IPS-20b (cell line): ENCODE data around the gene ALDH18A1.
"Not testable (repeated sequence)": the region's sequence is repeated elsewhere in the genome, so short reads cannot be mapped to it uniquely, and the experiment has no call there.

Source experiments
- H3K27ac ChIP-seq: one replicate; pipeline ENCODE4 v1.5.1; 2013; ENCODE audit warnings: low read length
- H3K27me3 ChIP-seq: 2 replicates; pipeline ENCODE4 v1.6.1; 2013; ENCODE audit warnings: mild to moderate bottlenecking, low read length, inconsistent platforms; ENCODE audit not compliant: insufficient read depth
- H3K36me3 ChIP-seq: 2 replicates; pipeline ENCODE4 v1.6.1; 2013; ENCODE audit warnings: low read depth, mild to moderate bottlenecking, inconsistent platforms, low read length, moderate library complexity; ENCODE audit not compliant: insufficient read depth
- H3K4me1 ChIP-seq: 2 replicates; pipeline ENCODE4 v1.6.1; 2013; ENCODE audit warnings: mild to moderate bottlenecking, control low read depth, inconsistent platforms, low read length, moderate library complexity; ENCODE audit not compliant: insufficient read depth
- H3K4me3 ChIP-seq: 2 replicates; pipeline ENCODE4 v1.5.1; 2013; ENCODE audit warnings: mild to moderate bottlenecking, low read length, inconsistent platforms
- H3K9ac ChIP-seq: 2 replicates; pipeline ENCODE4 v1.6.1; 2013; ENCODE audit warnings: low read depth, mild to moderate bottlenecking, inconsistent platforms, low read length, moderate library complexity
- H3K9me3 ChIP-seq: 2 replicates; pipeline ENCODE4 v1.6.1; 2013; ENCODE audit warnings: mild to moderate bottlenecking, low read depth, low read length, inconsistent platforms; ENCODE audit not compliant: insufficient read depth

Gene ALDH18A1

GRCh38 chr10:95644901-95645300 is 11.6 kb downstream of the ALDH18A1 start:
- peaks cover 80% of the 10 kb centered on the region for H3K36me3 ChIP-seq

GRCh38 chr10:95640891-95641315 is 15.6 kb downstream of the ALDH18A1 start:
- no peaks in the 10 kb centered on the region for H3K4me1 ChIP-seq
- no peak overlapping the region for H3K27ac ChIP-seq
- H3K4me3 ChIP-seq: no peak overlapping the region
- no peaks in the 10 kb centered on the region for H3K9me3 ChIP-seq
- H3K27me3 ChIP-seq: no peaks in the 10 kb centered on the region
- H3K9ac ChIP-seq: no peak overlapping the region
- H3K36me3 ChIP-seq: peaks cover 83% of the 10 kb centered on the region

More at GRCh38 chr10:95644901-95645300, 11.6 kb downstream of the ALDH18A1 start:
- Histone ChIP-seq H3K9me3 (no peaks in the 10 kb centered on the region), H3K4me3 (no peak overlapping the region), H3K27me3 (no peaks in the 10 kb centered on the region), H3K4me1 (no peaks in the 10 kb centered on the region), H3K9ac (no peak overlapping the region), H3K27ac (no peak overlapping the region)

- no peak overlapping the region for H3K9ac ChIP-seq
- no peaks in the 10 kb centered on the region for H3K9me3 ChIP-seq
- no peaks in the 10 kb centered on the region for H3K4me1 ChIP-seq
- H3K36me3 ChIP-seq: peaks cover 88% of the 10 kb centered on the region
- no peaks in the 10 kb centered on the region for H3K27me3 ChIP-seq
- H3K4me3 ChIP-seq: no peak overlapping the region
- H3K27ac ChIP-seq: no peak overlapping the region
Measured at GRCh38 chr10:95637911-95638310, 18.6 kb downstream of the ALDH18A1 start.

- no peak overlapping the region for H3K9ac ChIP-seq
- no peak overlapping the region for H3K4me3 ChIP-seq
- H3K27me3 ChIP-seq: no peaks in the 10 kb centered on the region
- H3K4me1 ChIP-seq: no peaks in the 10 kb centered on the region
- no peak overlapping the region for H3K27ac ChIP-seq
- no peaks in the 10 kb centered on the region for H3K9me3 ChIP-seq
- peaks cover 88% of the 10 kb centered on the region for H3K36me3 ChIP-seq
Measured at GRCh38 chr10:95637140-95637539, 19.4 kb downstream of the ALDH18A1 start.

- peaks cover 93% of the 10 kb centered on the region for H3K36me3 ChIP-seq
- H3K27ac ChIP-seq: no peak overlapping the region
- H3K27me3 ChIP-seq: no peaks in the 10 kb centered on the region
- no peaks in the 10 kb centered on the region for H3K9me3 ChIP-seq
- H3K9ac ChIP-seq: no peak overlapping the region
- no peaks in the 10 kb centered on the region for H3K4me1 ChIP-seq
- no peak overlapping the region for H3K4me3 ChIP-seq
Measured at GRCh38 chr10:95635319-95635733, 21.2 kb downstream of the ALDH18A1 start.

- H3K36me3 ChIP-seq: peaks cover 97% of the 10 kb centered on the region
- H3K4me3 ChIP-seq: no peak overlapping the region
- H3K4me1 ChIP-seq: no peaks in the 10 kb centered on the region
- no peak overlapping the region for H3K9ac ChIP-seq
- H3K27ac ChIP-seq: no peak overlapping the region
- no peaks in the 10 kb centered on the region for H3K9me3 ChIP-seq
- no peaks in the 10 kb centered on the region for H3K27me3 ChIP-seq
Measured at GRCh38 chr10:95628786-95629185, 27.7 kb downstream of the ALDH18A1 start.

GRCh38 chr10:95626500-95626899 is 30.0 kb downstream of the ALDH18A1 start:
- no peak overlapping the region for H3K27ac ChIP-seq
- H3K27me3 ChIP-seq: no peaks in the 10 kb centered on the region
- no peaks in the 10 kb centered on the region for H3K9me3 ChIP-seq
- H3K36me3 ChIP-seq: peaks cover 86% of the 10 kb centered on the region
- H3K4me1 ChIP-seq: no peaks in the 10 kb centered on the region
- no peak overlapping the region for H3K4me3 ChIP-seq
- H3K9ac ChIP-seq: no peak overlapping the region

GRCh38 chr10:95620415-95620814 is 36.1 kb downstream of the ALDH18A1 start:
- H3K4me3 ChIP-seq, H3K27me3 ChIP-seq, H3K4me1 ChIP-seq, H3K9ac ChIP-seq, H3K27ac ChIP-seq, H3K9me3 ChIP-seq: not testable (repeated sequence)
- H3K36me3 ChIP-seq: peaks cover 77% of the 10 kb centered on the region

GRCh38 chr10:95618101-95618500 is 38.4 kb downstream of the ALDH18A1 start:
- H3K4me1 ChIP-seq: no peaks in the 10 kb centered on the region
- no peak overlapping the region for H3K27ac ChIP-seq
- no peak overlapping the region for H3K4me3 ChIP-seq
- no peaks in the 10 kb centered on the region for H3K9me3 ChIP-seq
- no peaks in the 10 kb centered on the region for H3K27me3 ChIP-seq
- peaks cover 82% of the 10 kb centered on the region for H3K36me3 ChIP-seq
- H3K9ac ChIP-seq: no peak overlapping the region

- no peaks in the 10 kb centered on the region for H3K4me1 ChIP-seq
- H3K27me3 ChIP-seq: no peaks in the 10 kb centered on the region
- H3K9me3 ChIP-seq: no peaks in the 10 kb centered on the region
- peaks cover 90% of the 10 kb centered on the region for H3K36me3 ChIP-seq
- no peak overlapping the region for H3K9ac ChIP-seq
- H3K27ac ChIP-seq: no peak overlapping the region
- no peak overlapping the region for H3K4me3 ChIP-seq
Measured at GRCh38 chr10:95616446-95616845, 40.1 kb downstream of the ALDH18A1 start.

- no peaks in the 10 kb centered on the region for H3K27me3 ChIP-seq
- no peak overlapping the region for H3K4me3 ChIP-seq
- peaks cover 98% of the 10 kb centered on the region for H3K36me3 ChIP-seq
- no peaks in the 10 kb centered on the region for H3K9me3 ChIP-seq
- no peak overlapping the region for H3K9ac ChIP-seq
- H3K4me1 ChIP-seq: no peaks in the 10 kb centered on the region
- H3K27ac ChIP-seq: no peak overlapping the region
Measured at GRCh38 chr10:95613330-95613729, 43.2 kb downstream of the ALDH18A1 start.

GRCh38 chr10:95610727-95611126 is 45.8 kb downstream of the ALDH18A1 start:
- H3K4me1 ChIP-seq: no peaks in the 10 kb centered on the region
- H3K36me3 ChIP-seq: peaks cover 98% of the 10 kb centered on the region

GRCh38 chr10:95606922-95607321 is 49.6 kb downstream of the ALDH18A1 start:
- no peaks in the 10 kb centered on the region for H3K27me3 ChIP-seq
- 0 out of 2 replicates have a peak, but pooled peaks cover 4% of the 10 kb centered on the region for H3K4me1 ChIP-seq
- no peak overlapping the region for H3K27ac ChIP-seq
- H3K9me3 ChIP-seq: no peaks in the 10 kb centered on the region
- no peak overlapping the region for H3K9ac ChIP-seq
- peaks cover 66% of the 10 kb centered on the region for H3K36me3 ChIP-seq
- no peak overlapping the region for H3K4me3 ChIP-seq

More at GRCh38 chr10:95610727-95611126, 45.8 kb downstream of the ALDH18A1 start:
- H3K4me3 ChIP-seq: no peak overlapping the region
- no peaks in the 10 kb centered on the region for H3K9me3 ChIP-seq
- H3K9ac ChIP-seq: no peak overlapping the region
- no peak overlapping the region for H3K27ac ChIP-seq
- no peaks in the 10 kb centered on the region for H3K27me3 ChIP-seq
